ENCODE results near the gene IRF6. TPM values are rescaled to one million over a fixed set of nuclear protein-coding genes. Genes with fewer than 3 reads are reported as not detected.

IRF6 gene
- polyA plus RNA-seq, 1 of the 3 experiments (the other 2 are of a cell fraction), result 0.94 TPM

GRCh38 chr1:209741193-209741592 is 64.7 kb downstream of the IRF6 start:
- Histone ChIP-seq H2AFZ (ENCODE audit: low read depth) (no peak overlapping the region), H3K4me1 (ENCODE audit: control insufficient read depth in 1 of 2, insufficient read depth in 2 of 2, low read depth in 1 of 2, low read length in 1 of 2) (peaks cover 8 to 20% of the 10 kb centered on the region in 2 experiments), H3K4me3 (ENCODE audit: low read depth in 2 of 2, low read length in 1 of 2) (no peak overlapping the region), H3K27ac (ENCODE audit: low read depth in 2 of 2, low read length in 1 of 2) (no peak overlapping the region; a peak in 1 of 4 replicates), H4K20me1 (ENCODE audit: insufficient read depth) (no peaks in the 10 kb centered on the region), H3F3A (replicated peaks; ENCODE audit: insufficient read depth) (peaks cover 9% of the 10 kb centered on the region), H3K9ac (no peak overlapping the region), H3K36me3 (replicated peaks in 1 of 2; ENCODE audit: control insufficient read depth in 1 of 2, insufficient read depth in 2 of 2, low read length in 1 of 2) (no peaks in the 10 kb centered on the region), H3K79me2 (ENCODE audit: insufficient read depth) (no peaks in the 10 kb centered on the region), H3K9me2 (no peaks in the 10 kb centered on the region), H3K4me2 (no peak overlapping the region), H3K9me3 (no peaks in the 10 kb centered on the region), H3K27me3 (ENCODE audit: insufficient read depth) (no peaks in the 10 kb centered on the region)
- ChIA-PET CTCF (no interaction called here), POLR2A (no interaction called here)
- WGBS (ENCODE audit: low lambda C conversion rate), result 90% methylated on average over 3 of the region's 3 CpGs
- TF ChIP-seq TCF12 (IDR thresholded peaks at IDR 0.05) (no peak), RAD21 (IDR thresholded peaks at IDR 0.05; ENCODE audit: low read length) (no peak), NRF1 (IDR thresholded peaks at IDR 0.05; ENCODE audit: low read depth, low read length) (no peak), FOXM1 (IDR thresholded peaks at IDR 0.05; ENCODE audit: low read depth) (no peak), MEF2A (IDR thresholded peaks at IDR 0.05; ENCODE audit: borderline replicate concordance, low read depth) (no peak), TAF1 (IDR thresholded peaks at IDR 0.05; ENCODE audit: borderline replicate concordance, low read depth, low read length) (no peak), RFX5 (IDR thresholded peaks at IDR 0.05; ENCODE audit: low read length) (no peak), IRF3 (IDR thresholded peaks at IDR 0.05; ENCODE audit: low read depth, low read length) (no peak), TEAD4 (IDR thresholded peaks at IDR 0.05; ENCODE audit: borderline replicate concordance, insufficient read depth) (no peak), GATA2 (CRISPR knock-in tag; IDR thresholded peaks at IDR 0.05) (no peak), SMC3 (IDR thresholded peaks at IDR 0.05; ENCODE audit: low read depth, low read length) (no peak), JUND (IDR thresholded peaks at IDR 0.05) (no peak), FOSL2 (IDR thresholded peaks at IDR 0.05; ENCODE audit: borderline replicate concordance, low read depth) (no peak), USF2 (IDR thresholded peaks at IDR 0.05; ENCODE audit: borderline replicate concordance, low read depth, low read length) (no peak)
- DNase-seq, result no peak

GRCh38 chr1:209738270-209738669 is 67.7 kb downstream of the IRF6 start:
- POLR2A ChIA-PET, result no interaction called here
- H3K4me1 ChIP-seq (ENCODE audit: control insufficient read depth in 1 of 2, insufficient read depth in 2 of 2, low read depth in 1 of 2, low read length in 1 of 2), result peaks cover 8 to 13% of the 10 kb centered on the region in 2 experiments
- no peaks in the 10 kb centered on the region for H3K79me2 ChIP-seq (ENCODE audit: insufficient read depth)
- H3K9ac ChIP-seq, result no peak overlapping the region
- WGBS (ENCODE audit: low lambda C conversion rate), result 58% methylated on average over 1 of the region's 1 CpG
- H3K9me2 ChIP-seq, result no peaks in the 10 kb centered on the region
- no peak overlapping the region for H3K4me2 ChIP-seq
- DNase-seq, result no peak
- H3K9me3 ChIP-seq, result no peaks in the 10 kb centered on the region
- H3K4me3 ChIP-seq (ENCODE audit: low read depth in 2 of 2, low read length in 1 of 2), result no peak overlapping the region
- no peak for TF ChIP-seq RXRA (IDR thresholded peaks at IDR 0.05; ENCODE audit: borderline replicate concordance, low read depth)
- TF ChIP-seq TCF12 (IDR thresholded peaks at IDR 0.05), result no peak
- no peak for TF ChIP-seq NRF1 (IDR thresholded peaks at IDR 0.05; ENCODE audit: low read depth, low read length)
- TF ChIP-seq MXI1 (IDR thresholded peaks at IDR 0.05; ENCODE audit: low read depth, low read length), result no peak
- TF ChIP-seq RAD21 (IDR thresholded peaks at IDR 0.05; ENCODE audit: low read length), result no peak
- TF ChIP-seq MAX (IDR thresholded peaks at IDR 0.05; ENCODE audit: low read depth), result no peak
- no peak for TF ChIP-seq JUND (IDR thresholded peaks at IDR 0.05)
- peaks cover 6% of the 10 kb centered on the region for H3F3A ChIP-seq (replicated peaks; ENCODE audit: insufficient read depth)
- no peak overlapping the region for H2AFZ ChIP-seq (ENCODE audit: low read depth)
- H3K27ac ChIP-seq (ENCODE audit: low read depth in 2 of 2, low read length in 1 of 2), result no peak overlapping the region
- H4K20me1 ChIP-seq (ENCODE audit: insufficient read depth), result no peaks in the 10 kb centered on the region
- CTCF ChIA-PET, result interaction anchor here (2.1 kb wide), 1 partner anchor 14 kb away, joined by 8 read pairs; no protein-coding TSS in a partner anchor
- no peaks in the 10 kb centered on the region for H3K36me3 ChIP-seq (replicated peaks in 1 of 2; ENCODE audit: control insufficient read depth in 1 of 2, insufficient read depth in 2 of 2, low read length in 1 of 2)
- H3K27me3 ChIP-seq (ENCODE audit: insufficient read depth), result no peaks in the 10 kb centered on the region
